Keratinocyte (primary cell): ENCODE measurements around the gene TCF7.

Source experiments
- EZH2 ChIP-seq: IDR thresholded peaks from one replicate; pipeline ENCODE4 v1.6.1; 2012; ENCODE audit warnings: inconsistent platforms, mild to moderate bottlenecking, low read length, moderate library complexity
- TF ChIP-seq, protein P1 (sequence below), 3 experiments: IDR thresholded peaks in 1 of 3; conservative IDR thresholded peaks in 1 of 3; optimal IDR thresholded peaks in 1 of 3; 2 replicates in 2 of 3; 3 replicates in 1 of 3; pipeline versions ENCODE3 to v1.5.1; 2011; ENCODE audit warnings: low read length in 3 of 3, mild to moderate bottlenecking in 3 of 3, moderate library complexity in 2 of 3, control low read depth in 1 of 3, inconsistent platforms in 1 of 3; ENCODE audit not compliant: insufficient read depth in 2 of 3; ENCODE audit errors: extremely low read depth in 1 of 3

DNA sequence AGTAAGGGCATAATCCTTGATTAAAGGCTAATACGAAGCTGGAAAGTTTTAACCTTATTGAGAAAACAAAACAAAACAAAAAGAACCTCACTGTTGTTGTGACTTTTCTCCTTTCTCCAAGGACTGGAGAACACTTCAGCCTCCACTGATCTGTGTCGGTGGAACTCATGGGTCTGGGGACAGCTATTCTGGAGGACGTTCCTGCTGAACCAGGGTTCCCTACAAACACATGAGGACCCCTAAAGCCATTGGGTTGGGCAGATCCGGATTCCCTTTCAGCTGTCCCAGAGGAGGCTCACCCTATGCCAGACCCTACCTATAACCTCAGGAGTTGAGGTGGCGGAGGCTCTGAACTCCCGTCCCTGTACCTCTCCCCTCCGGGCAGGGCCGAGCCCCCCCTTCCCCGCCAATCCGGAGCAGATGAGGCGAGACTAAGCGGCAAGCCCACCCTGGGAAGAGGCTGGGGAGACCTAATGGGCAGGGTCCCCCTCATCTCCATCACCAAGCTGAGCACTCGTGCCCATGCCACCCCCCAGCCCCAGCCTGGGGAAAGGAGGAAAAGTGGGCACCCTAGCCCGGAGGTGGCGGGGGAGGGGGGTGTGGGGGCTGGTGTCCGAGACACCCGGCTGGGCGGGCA, 1.6 kb upstream of the TCF7 start:
- TF ChIP-seq, protein P1, sequence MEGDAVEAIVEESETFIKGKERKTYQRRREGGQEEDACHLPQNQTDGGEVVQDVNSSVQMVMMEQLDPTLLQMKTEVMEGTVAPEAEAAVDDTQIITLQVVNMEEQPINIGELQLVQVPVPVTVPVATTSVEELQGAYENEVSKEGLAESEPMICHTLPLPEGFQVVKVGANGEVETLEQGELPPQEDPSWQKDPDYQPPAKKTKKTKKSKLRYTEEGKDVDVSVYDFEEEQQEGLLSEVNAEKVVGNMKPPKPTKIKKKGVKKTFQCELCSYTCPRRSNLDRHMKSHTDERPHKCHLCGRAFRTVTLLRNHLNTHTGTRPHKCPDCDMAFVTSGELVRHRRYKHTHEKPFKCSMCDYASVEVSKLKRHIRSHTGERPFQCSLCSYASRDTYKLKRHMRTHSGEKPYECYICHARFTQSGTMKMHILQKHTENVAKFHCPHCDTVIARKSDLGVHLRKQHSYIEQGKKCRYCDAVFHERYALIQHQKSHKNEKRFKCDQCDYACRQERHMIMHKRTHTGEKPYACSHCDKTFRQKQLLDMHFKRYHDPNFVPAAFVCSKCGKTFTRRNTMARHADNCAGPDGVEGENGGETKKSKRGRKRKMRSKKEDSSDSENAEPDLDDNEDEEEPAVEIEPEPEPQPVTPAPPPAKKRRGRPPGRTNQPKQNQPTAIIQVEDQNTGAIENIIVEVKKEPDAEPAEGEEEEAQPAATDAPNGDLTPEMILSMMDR (optimal IDR thresholded peaks at IDR 0.05 in 1 of 3, IDR thresholded peaks at IDR 0.05 in 1 of 3, conservative IDR thresholded peaks at IDR 0.05 in 1 of 3; ENCODE audit: extremely low read depth in 1 of 3, insufficient read depth in 2 of 3, low read length in 3 of 3), result no peak
- TF ChIP-seq EZH2, result no peak
